Thoracic aorta (tissue), 2 donors: ENCODE data around the gene FNDC11. TPM values are rescaled to one million over a fixed set of nuclear protein-coding genes. Genes with fewer than 3 reads are reported as not detected.

Source experiments
- ATAC-seq: fragments of 150-250 bp; one replicate; pipeline ENCODE4 v1.8.0; 2017; ENCODE audit warnings: low read depth; ENCODE audit not compliant: insufficient number of reproducible peaks, low FRiP score
- DNase-seq: peaks from one replicate; pipeline ENCODE4 v3.0.0-alpha.2; 2020; ENCODE audit warnings: low spot score
- H3K27ac ChIP-seq, 2 donors: fragments of 200-600 bp; sonication (generic); 1 replicate in 1 of 2; 2 replicates in 1 of 2; pipeline ENCODE4 v1.5.1; 2016; ENCODE audit warnings: mild to moderate bottlenecking in 2 of 2, moderate library complexity in 2 of 2
- H3K27me3 ChIP-seq: fragments of 200-600 bp; sonication (generic); replicated peaks from 2 replicates; pipeline ENCODE4 v1.6.0; 2016; ENCODE audit warnings: mild to moderate bottlenecking; ENCODE audit not compliant: insufficient read depth
- H3K36me3 ChIP-seq: fragments of 200-600 bp; sonication (generic); one replicate; pipeline ENCODE4 v1.5.1; 2016
- H3K4me1 ChIP-seq, 2 donors: fragments of 200-600 bp; sonication (generic); 1 replicate in 1 of 2; 2 replicates in 1 of 2; pipeline versions ENCODE4 v1.5.1 to v1.6.0; 2016; ENCODE audit warnings: low read depth in 2 of 2, mild to moderate bottlenecking in 1 of 2; ENCODE audit not compliant: control insufficient read depth in 1 of 2
- H3K4me3 ChIP-seq: fragments of 200-600 bp; sonication (generic); 2 replicates; pipeline ENCODE4 v1.5.1; 2016; ENCODE audit warnings: mild to moderate bottlenecking
- H3K9me3 ChIP-seq: fragments of 200-600 bp; sonication (generic); 2 replicates; pipeline ENCODE4 v1.5.1; 2016
- CTCF ChIP-seq: fragments of 200-600 bp; sonication (generic); IDR thresholded peaks from one replicate; pipeline ENCODE4 v1.5.1; 2019; ENCODE audit warnings: antibody characterized with exemption
- total RNA-seq, 2 donors: library from RNA; depleted of rRNA; stranded (reverse); fragments of >200 nt; gene quantifications; one replicate each; pipeline versions ENCODE4 v1.1.0 to v1.2.3, GENCODE V29; 2016

Gene FNDC11
- total RNA-seq, 2 donors from 2014 or later, result 0.54 TPM; not detected in 1

GRCh38 chr20:63525971-63526370, 28.0 kb upstream of the FNDC11 start:
- no peak for TF ChIP-seq CTCF
- no peak overlapping the region for H3K4me3 ChIP-seq
- no peak for ATAC-seq

GRCh38 chr20:63527184-63527583, 26.8 kb upstream of the FNDC11 start:
- DNase-seq (no peak), ATAC-seq (no peak)
- no peaks in the 10 kb centered on the region for H3K27me3 ChIP-seq
- H3K4me1 ChIP-seq, result peaks cover 3 to 11% of the 10 kb centered on the region in 2 donors
- no peak overlapping the region for H3K4me3 ChIP-seq
- no peaks in the 10 kb centered on the region for H3K9me3 ChIP-seq
- no peak overlapping the region for H3K27ac ChIP-seq
- peaks cover 7% of the 10 kb centered on the region for H3K36me3 ChIP-seq
- no peak for TF ChIP-seq CTCF

More at GRCh38 chr20:63525971-63526370, 28.0 kb upstream of the FNDC11 start:
- H3K27me3 ChIP-seq, result no peaks in the 10 kb centered on the region
- peaks cover 7% of the 10 kb centered on the region for H3K36me3 ChIP-seq
- no peaks in the 10 kb centered on the region for H3K9me3 ChIP-seq
- DNase-seq, result no peak
- peaks cover 12 to 20% of the 10 kb centered on the region in 2 donors for H3K4me1 ChIP-seq
- H3K27ac ChIP-seq, result no peak overlapping the region

- H3K27ac ChIP-seq, result no peak overlapping the region
- H3K4me3 ChIP-seq, result no peak overlapping the region
- ATAC-seq, result no peak
- TF ChIP-seq CTCF, result no peak
- no peaks in the 10 kb centered on the region for H3K27me3 ChIP-seq
- no peaks in the 10 kb centered on the region for H3K9me3 ChIP-seq
- H3K4me1 ChIP-seq, result no peaks in the 10 kb centered on the region
- no peaks in the 10 kb centered on the region for H3K36me3 ChIP-seq
- no peak for DNase-seq
Measured at GRCh38 chr20:63529180-63529860, 24.6 kb upstream of the FNDC11 start.

GRCh38 chr20:63529861-63530787, 23.8 kb upstream of the FNDC11 start:
- no peak overlapping the region for H3K27ac ChIP-seq
- H3K27me3 ChIP-seq, result no peaks in the 10 kb centered on the region
- no peak overlapping the region for H3K4me3 ChIP-seq
- H3K9me3 ChIP-seq, result no peaks in the 10 kb centered on the region
- TF ChIP-seq CTCF, result no peak
- ATAC-seq (no peak), DNase-seq (no peak)
- H3K4me1 ChIP-seq, result no peaks in the 10 kb centered on the region
- no peaks in the 10 kb centered on the region for H3K36me3 ChIP-seq

GRCh38 chr20:63530788-63531160, 23.2 kb upstream of the FNDC11 start:
- H3K4me1 ChIP-seq, result no peaks in the 10 kb centered on the region
- no peak for ATAC-seq
- no peak for TF ChIP-seq CTCF
- DNase-seq, result no peak
- H3K4me3 ChIP-seq, result no peak overlapping the region
- H3K27ac ChIP-seq, result no peak overlapping the region
- no peaks in the 10 kb centered on the region for H3K36me3 ChIP-seq
- H3K9me3 ChIP-seq, result no peaks in the 10 kb centered on the region
- H3K27me3 ChIP-seq, result no peaks in the 10 kb centered on the region
